A549 (cell line): ENCODE results near the gene EXOC6. TPM values are rescaled to one million over a fixed set of nuclear protein-coding genes. Genes with fewer than 3 reads are reported as not detected.

Experiments
- ATAC-seq, 2 experiments: fragments of 200-7000 bp in 1 of 2; fragments of >200 bp in 1 of 2; cut with Nextera tagmentation in 1 of 2; cut with Tn5 transposase in 1 of 2; 3 replicates each; pipeline versions ENCODE4 v1.8.0 to v1.9.1; 2018 to 2020; ENCODE audit warnings: mild to moderate bottlenecking in 1 of 2, moderate library complexity in 1 of 2
- CTCF ChIA-PET: fragments of 300-600 bp; sonication (Branson Sonifier 250); formaldehyde crosslinking; extraction: SDS; loops from one replicate; lab custom pipeline; 2021; ENCODE audit warnings: antibody characterized with exemption, inconsistent platforms; lab: Yijun Ruan, JAX
- POLR2A ChIA-PET: fragments of 350-600 bp; formaldehyde crosslinking; extraction: SDS; loops from one replicate; lab custom pipeline; 2021; ENCODE audit warnings: antibody characterized with exemption, inconsistent platforms; lab: Yijun Ruan, JAX
- DNase-seq, 2 experiments: peaks; one replicate each; pipeline versions ENCODE4 v3.0.0 to v3.0.0-alpha.2; 2011 to 2016; ENCODE audit warnings: low read depth in 1 of 2, low spot score in 1 of 2
- FAIRE-seq: peaks from 2 replicates; lab custom pipeline; 2011; peaks lifted over from hg19 to GRCh38; lab: Jason Lieb, UNC
- H3K27ac ChIP-seq, 2 experiments: fragments of >200 bp; sonication (Bioruptor Twin); formaldehyde crosslinking; 3 replicates each; pipeline ENCODE4 v1.5.1; 2016 to 2017
- H3K4me1 ChIP-seq: fragments of >200 bp; sonication (Bioruptor Twin); formaldehyde crosslinking; 3 replicates; pipeline ENCODE4 v1.6.1; 2016
- H3K4me2 ChIP-seq: fragments of >200 bp; sonication (Bioruptor Twin); formaldehyde crosslinking; 3 replicates; pipeline ENCODE4 v1.6.1; 2016
- H3K4me3 ChIP-seq: fragments of >200 bp; sonication (Bioruptor Twin); formaldehyde crosslinking; 3 replicates; pipeline ENCODE4 v1.5.1; 2016
- H3K9me3 ChIP-seq: fragments of >200 bp; sonication (Bioruptor Twin); formaldehyde crosslinking; 3 replicates; pipeline ENCODE4 v1.6.1; 2016
- CBX2 ChIP-seq: fragments of 200-600 bp; sonication (generic); IDR thresholded peaks from 2 replicates; pipeline ENCODE4 v1.6.1; 2016; ENCODE audit warnings: low read depth, mild to moderate bottlenecking, borderline replicate concordance
- CBX8 ChIP-seq: fragments of 200-600 bp; sonication (generic); IDR thresholded peaks from 2 replicates; pipeline ENCODE4 v1.6.1; 2016
- CEBPB ChIP-seq, 2 experiments: fragments of >200 bp in 1 of 2; sonication (Bioruptor Twin) in 1 of 2; formaldehyde crosslinking in 1 of 2; IDR thresholded peaks; 2 replicates each; pipeline ENCODE4 v1.6.1; 2012 to 2016
- CTCF ChIP-seq: fragments of >200 bp; sonication (Bioruptor Twin); formaldehyde crosslinking; IDR thresholded peaks from 3 replicates; pipeline ENCODE4 v1.5.1; 2016
- EHMT2 ChIP-seq: fragments of 200-600 bp; sonication (generic); IDR thresholded peaks from 2 replicates; pipeline ENCODE4 v1.6.1; 2016; ENCODE audit warnings: antibody characterized with exemption, low read depth, mild to moderate bottlenecking, moderate library complexity
- EP300 ChIP-seq, 2 experiments: fragments of >200 bp; sonication (Bioruptor Twin); formaldehyde crosslinking; IDR thresholded peaks; 2 replicates in 1 of 2; 3 replicates in 1 of 2; pipeline ENCODE4 v1.6.1; 2016 to 2017
- FOSB ChIP-seq: fragments of 250-450 bp; sonication (Bioruptor Pico); IDR thresholded peaks from 2 replicates; pipeline ENCODE4 v1.5.0; 2020; ENCODE audit warnings: mild to moderate bottlenecking, moderate library complexity
- FOSL2 ChIP-seq, 2 experiments: fragments of 450-650 bp in 1 of 2; fragments of >200 bp in 1 of 2; sonication (Bioruptor Twin) in 1 of 2; formaldehyde crosslinking; IDR thresholded peaks; 2 replicates each; pipeline versions ENCODE4 v1.5.0 to v1.6.1; 2016 to 2020; ENCODE audit warnings: mild to moderate bottlenecking in 1 of 2, moderate library complexity in 1 of 2
- HOXA7 ChIP-seq: fragments of 250-450 bp; sonication (Bioruptor Pico); IDR thresholded peaks from 2 replicates; pipeline ENCODE4 v1.5.0; 2020; ENCODE audit warnings: mild to moderate bottlenecking, moderate library complexity
- MAFK ChIP-seq: fragments of 450-650 bp; IDR thresholded peaks from 2 replicates; pipeline ENCODE4 v1.6.1; 2014; ENCODE audit not compliant: partially characterized antibody
- NPAS2 ChIP-seq: fragments of 250-450 bp; sonication (Bioruptor Pico); IDR thresholded peaks from 2 replicates; pipeline ENCODE4 v1.8.0; 2022; ENCODE audit warnings: mild to moderate bottlenecking, moderate library complexity, borderline replicate concordance
- NR3C1 ChIP-seq: fragments of >200 bp; sonication (Bioruptor Twin); formaldehyde crosslinking; IDR thresholded peaks from 3 replicates; pipeline ENCODE4 v1.6.1; 2017
- PBX3 ChIP-seq: IDR thresholded peaks from 2 replicates; pipeline ENCODE4 v1.6.1; 2012
- RAD21 ChIP-seq, 2 experiments: fragments of >200 bp in 1 of 2; sonication (Bioruptor Twin) in 1 of 2; formaldehyde crosslinking in 1 of 2; IDR thresholded peaks in 1 of 2; conservative IDR thresholded peaks in 1 of 2; 2 replicates in 1 of 2; 3 replicates in 1 of 2; pipeline ENCODE4 v1.6.1; 2012 to 2018; ENCODE audit warnings: inconsistent platforms in 1 of 2
- ZC3H11A ChIP-seq: fragments of 450-650 bp; IDR thresholded peaks from 2 replicates; pipeline ENCODE4 v1.6.1; 2014; ENCODE audit warnings: antibody characterized with exemption, mild to moderate bottlenecking
- ZSCAN20 ChIP-seq: fragments of 250-450 bp; sonication (Bioruptor Pico); IDR thresholded peaks from 2 replicates; pipeline ENCODE4 v1.8.0; 2022; ENCODE audit warnings: mild to moderate bottlenecking, moderate library complexity
- WGBS: methylation state at CpG from one replicate; pipeline ENCODE4 v1.1.6; 2017; ENCODE audit errors: missing lambda C conversion rate; 5-methylcytosine and 5-hydroxymethylcytosine counted together
- polyA plus RNA-seq, 4 experiments: library from polyadenylated mRNA; depleted of rRNA in 3 of 4; stranded (reverse); fragments of >200 nt; fragmentation: RNase III in 1 of 4; extraction: RNeasy Plus Mini Kit Qiagen cat#74134 plus additional on column Dnase treatment in 1 of 4; gene quantifications; 2 replicates in 3 of 4; 3 replicates in 1 of 4; pipeline ENCODE4 v1.2.3, GENCODE V29; 2011 to 2017
- TF ChIP-seq, protein P1 (sequence below): fragments of >200 bp; sonication (Bioruptor Twin); formaldehyde crosslinking; IDR thresholded peaks from 2 replicates; pipeline ENCODE4 v1.6.1; 2016

The EXOC6 gene
- polyA plus RNA-seq, 2 of the 4 experiments (the other 2 are of a cell fraction) = 16.8 to 48.5 TPM

- ChIA-PET CTCF (interaction anchor here (1.1 to 1.9 kb wide), 3 partner anchors 10 to 414 kb away, joined by 3 to 5 read pairs (median 3); no protein-coding TSS in a partner anchor), POLR2A (no interaction called here)
- Histone ChIP-seq H3K9me3 (no peaks in the 10 kb centered on the region), H3K4me3 (no peak overlapping the region), H3K27ac (no peak overlapping the region), H3K4me1 (no peaks in the 10 kb centered on the region), H3K4me2 (no peak overlapping the region)
- DNase-seq = no peak
- FAIRE-seq = no peak
- TF ChIP-seq EHMT2 (no peak), CTCF (no peak), EP300 (IDR thresholded peaks at IDR 0.05) (no peak), FOSB (CRISPR knock-in tag) (no peak), CBX8 (no peak), NR3C1 (no peak)
- WGBS = 92% methylated on average over 1 of the region's 1 CpG
- ATAC-seq = no peak
Observed at GRCh38 chr10:92938841-92939240, 90.5 kb downstream of the EXOC6 start.

GRCh38 chr10:92942226-92942625, 93.9 kb downstream of the EXOC6 start:
- Histone ChIP-seq H3K4me3 (no peak overlapping the region), H3K9me3 (no peaks in the 10 kb centered on the region), H3K4me1 (no peaks in the 10 kb centered on the region), H3K27ac (no peak overlapping the region), H3K4me2 (no peak overlapping the region)
- ATAC-seq (no peak), DNase-seq (no peak), FAIRE-seq (no peak)
- ChIA-PET CTCF (interaction anchor here (1.3 kb wide), 1 partner anchor 23 kb away, joined by 5 read pairs; no protein-coding TSS in a partner anchor), POLR2A (no interaction called here)
- TF ChIP-seq, protein P1, sequence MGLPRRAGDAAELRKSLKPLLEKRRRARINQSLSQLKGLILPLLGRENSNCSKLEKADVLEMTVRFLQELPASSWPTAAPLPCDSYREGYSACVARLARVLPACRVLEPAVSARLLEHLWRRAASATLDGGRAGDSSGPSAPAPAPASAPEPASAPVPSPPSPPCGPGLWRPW = no peak
- TF ChIP-seq PBX3 (no peak), FOSL2 (IDR thresholded peaks at IDR 0.05) (no peak), FOSL2 (CRISPR knock-in tag; IDR thresholded peaks at IDR 0.05) (no peak), ZSCAN20 (CRISPR knock-in tag) (no peak), HOXA7 (CRISPR knock-in tag) (no peak), MAFK (no peak)

DNA sequence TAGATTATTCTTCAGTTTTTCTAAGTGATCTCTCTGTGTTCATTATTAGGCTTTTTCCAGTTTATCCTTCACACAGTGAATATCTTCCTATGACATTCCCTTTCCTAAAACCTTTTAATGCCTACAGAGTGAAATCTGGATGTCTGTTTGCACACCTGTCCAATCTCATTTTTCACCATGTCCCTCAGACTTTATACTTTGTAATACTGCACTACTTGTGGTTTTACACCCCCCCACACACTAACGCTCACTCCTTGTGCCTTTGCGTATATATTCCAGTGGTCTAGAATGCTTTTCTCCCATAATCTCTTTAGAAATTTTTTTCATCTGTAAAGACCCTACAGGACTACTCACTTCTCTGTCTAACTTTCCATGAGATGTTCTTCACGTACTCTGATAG, 98.2 kb downstream of the EXOC6 start:
- CTCF ChIA-PET = interaction anchor here (0.9 to 1.1 kb wide), 2 partner anchors 11 to 406 kb away, joined by 3 to 6 read pairs; no protein-coding TSS in a partner anchor

More for the DNA sequence above, 98.2 kb downstream of the EXOC6 start:
- FAIRE-seq (no peak), ATAC-seq (no peak), DNase-seq (no peak)
- 95% methylated on average over 3 of the region's 3 CpGs for WGBS
- TF ChIP-seq CEBPB (IDR thresholded peaks at IDR 0.05) (no peak), CTCF (no peak), NPAS2 (CRISPR knock-in tag) (no peak), RAD21 (conservative IDR thresholded peaks at IDR 0.05 in 1 of 2, IDR thresholded peaks at IDR 0.05 in 1 of 2) (no peak), CBX2 (no peak), ZC3H11A (no peak)
- Histone ChIP-seq H3K27ac (no peak overlapping the region), H3K4me2 (no peak overlapping the region), H3K4me3 (no peak overlapping the region), H3K4me1 (no peaks in the 10 kb centered on the region), H3K9me3 (no peaks in the 10 kb centered on the region)
- POLR2A ChIA-PET = no interaction called here
